SK-N-SH treated with all-trans-retinoic acid at 6 μM for 48 hours (cell line): Measurements from ENCODE around the gene GRID1.

Source experiments
- ARNTL ChIP-seq: fragments of 450-650 bp; formaldehyde crosslinking; IDR thresholded peaks from 2 replicates; pipeline ENCODE4 v1.5.0; 2020; ENCODE audit warnings: low read depth, mild to moderate bottlenecking, moderate library complexity, borderline replicate concordance
- BACH2 ChIP-seq: fragments of 250-450 bp; sonication (Bioruptor Pico); IDR thresholded peaks from 2 replicates; pipeline ENCODE4 v1.9.0; 2021; ENCODE audit warnings: mild to moderate bottlenecking, borderline replicate concordance
- ESRRG ChIP-seq: fragments of 250-450 bp; sonication (Bioruptor Pico); IDR thresholded peaks from 2 replicates; pipeline ENCODE4 v1.6.1; 2021; ENCODE audit warnings: mild to moderate bottlenecking
- OSR1 ChIP-seq: fragments of 250-450 bp; sonication (Bioruptor Pico); IDR thresholded peaks from 2 replicates; pipeline ENCODE4 v1.8.0; 2022; ENCODE audit warnings: moderate library complexity, mild to moderate bottlenecking, inconsistent platforms
- TCF4 ChIP-seq: fragments of 250-450 bp; sonication (Bioruptor Pico); IDR thresholded peaks from 2 replicates; pipeline ENCODE4 v1.8.0; 2021; ENCODE audit warnings: mild to moderate bottlenecking, moderate library complexity, borderline replicate concordance
- ZC3H10 ChIP-seq: fragments of 250-450 bp; sonication (Bioruptor Pico); IDR thresholded peaks from 2 replicates; pipeline ENCODE4 v1.5.1; 2021; ENCODE audit warnings: mild to moderate bottlenecking, moderate library complexity
- ZFP30 ChIP-seq: fragments of 450-650 bp; formaldehyde crosslinking; IDR thresholded peaks from 2 replicates; pipeline ENCODE4 v1.5.0; 2022; ENCODE audit warnings: mild to moderate bottlenecking, moderate library complexity
- ZNF565 ChIP-seq: fragments of 450-650 bp; formaldehyde crosslinking; conservative IDR thresholded peaks from 2 replicates; pipeline ENCODE4 v1.5.0; 2020; ENCODE audit warnings: low read depth, mild to moderate bottlenecking, moderate library complexity
- ZNF8 ChIP-seq: fragments of 450-650 bp; formaldehyde crosslinking; IDR thresholded peaks from 2 replicates; pipeline ENCODE4 v1.5.0; 2020; ENCODE audit warnings: mild to moderate bottlenecking, moderate library complexity
- TF ChIP-seq, protein P1 (sequence below): fragments of 250-450 bp; sonication (Bioruptor Pico); IDR thresholded peaks from 2 replicates; pipeline ENCODE4 v1.8.0; 2020; ENCODE audit warnings: mild to moderate bottlenecking, moderate library complexity, borderline replicate concordance
- TF ChIP-seq, protein P2 (sequence below): fragments of 250-450 bp; sonication (Bioruptor Pico); IDR thresholded peaks from 2 replicates; pipeline ENCODE4 v1.8.0; 2021; ENCODE audit warnings: low read depth, mild to moderate bottlenecking, moderate library complexity, borderline replicate concordance

DNA sequence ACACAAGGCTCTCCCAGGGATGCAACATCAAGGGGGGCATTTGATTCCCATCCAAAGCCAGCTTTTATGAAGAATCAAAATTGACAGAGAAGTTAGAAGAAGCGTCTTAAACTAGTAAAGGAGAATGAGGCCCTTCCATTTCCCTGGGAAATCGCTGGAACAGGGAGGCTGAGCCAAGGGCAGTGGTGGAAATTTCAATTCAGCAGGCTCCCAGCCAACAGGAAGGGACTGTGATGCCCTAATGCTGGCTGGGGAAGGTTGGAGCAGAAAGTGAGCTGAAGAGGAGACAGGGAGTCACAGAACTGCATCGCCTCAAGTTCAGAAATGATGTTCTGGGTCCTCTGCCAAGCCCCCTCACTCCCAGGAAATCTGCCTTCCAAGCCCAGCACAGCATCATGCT lies 517.3 kb downstream of the GRID1 start:
- TF ChIP-seq OSR1, result no peak
- TF ChIP-seq ARNTL, result no peak
- TF ChIP-seq, protein P1, sequence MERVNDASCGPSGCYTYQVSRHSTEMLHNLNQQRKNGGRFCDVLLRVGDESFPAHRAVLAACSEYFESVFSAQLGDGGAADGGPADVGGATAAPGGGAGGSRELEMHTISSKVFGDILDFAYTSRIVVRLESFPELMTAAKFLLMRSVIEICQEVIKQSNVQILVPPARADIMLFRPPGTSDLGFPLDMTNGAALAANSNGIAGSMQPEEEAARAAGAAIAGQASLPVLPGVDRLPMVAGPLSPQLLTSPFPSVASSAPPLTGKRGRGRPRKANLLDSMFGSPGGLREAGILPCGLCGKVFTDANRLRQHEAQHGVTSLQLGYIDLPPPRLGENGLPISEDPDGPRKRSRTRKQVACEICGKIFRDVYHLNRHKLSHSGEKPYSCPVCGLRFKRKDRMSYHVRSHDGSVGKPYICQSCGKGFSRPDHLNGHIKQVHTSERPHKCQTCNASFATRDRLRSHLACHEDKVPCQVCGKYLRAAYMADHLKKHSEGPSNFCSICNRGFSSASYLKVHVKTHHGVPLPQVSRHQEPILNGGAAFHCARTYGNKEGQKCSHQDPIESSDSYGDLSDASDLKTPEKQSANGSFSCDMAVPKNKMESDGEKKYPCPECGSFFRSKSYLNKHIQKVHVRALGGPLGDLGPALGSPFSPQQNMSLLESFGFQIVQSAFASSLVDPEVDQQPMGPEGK (CRISPR knock-in tag), result no peak
- TF ChIP-seq ZC3H10 (CRISPR knock-in tag), result no peak
- no peak for TF ChIP-seq ZNF565
- TF ChIP-seq TCF4 (CRISPR knock-in tag), result no peak
- no peak for TF ChIP-seq BACH2
- TF ChIP-seq ZNF8 (CRISPR knock-in tag), result no peak
- no peak for TF ChIP-seq ESRRG (CRISPR knock-in tag)
- TF ChIP-seq, protein P2, sequence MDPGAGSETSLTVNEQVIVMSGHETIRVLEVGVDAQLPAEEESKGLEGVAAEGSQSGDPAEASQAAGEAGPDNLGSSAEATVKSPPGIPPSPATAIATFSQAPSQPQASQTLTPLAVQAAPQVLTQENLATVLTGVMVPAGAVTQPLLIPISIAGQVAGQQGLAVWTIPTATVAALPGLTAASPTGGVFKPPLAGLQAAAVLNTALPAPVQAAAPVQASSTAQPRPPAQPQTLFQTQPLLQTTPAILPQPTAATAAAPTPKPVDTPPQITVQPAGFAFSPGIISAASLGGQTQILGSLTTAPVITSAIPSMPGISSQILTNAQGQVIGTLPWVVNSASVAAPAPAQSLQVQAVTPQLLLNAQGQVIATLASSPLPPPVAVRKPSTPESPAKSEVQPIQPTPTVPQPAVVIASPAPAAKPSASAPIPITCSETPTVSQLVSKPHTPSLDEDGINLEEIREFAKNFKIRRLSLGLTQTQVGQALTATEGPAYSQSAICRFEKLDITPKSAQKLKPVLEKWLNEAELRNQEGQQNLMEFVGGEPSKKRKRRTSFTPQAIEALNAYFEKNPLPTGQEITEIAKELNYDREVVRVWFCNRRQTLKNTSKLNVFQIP (CRISPR knock-in tag), result no peak
- no peak for TF ChIP-seq ZFP30
